Transverse colon (tissue), 4 donors: Measurements from ENCODE around the gene RERE. TPM values are rescaled to one million over a fixed set of nuclear protein-coding genes. Genes with fewer than 3 reads are reported as not detected.

Experiments
- DNase-seq: peaks from one replicate; pipeline ENCODE4 v3.0.0-alpha.2; 2019
- H3K27ac ChIP-seq, 4 donors: fragments of 200-600 bp; sonication (generic); 2 replicates each; pipeline ENCODE4 v1.5.1; 2016 to 2018; ENCODE audit warnings: inconsistent platforms in 4 of 4
- H3K27me3 ChIP-seq: fragments of 200-600 bp; sonication (generic); 2 replicates; pipeline ENCODE4 v1.5.1; 2017; ENCODE audit warnings: inconsistent platforms
- H3K36me3 ChIP-seq, 4 donors: fragments of 200-600 bp; sonication (generic); 2 replicates each; pipeline ENCODE4 v1.5.1; 2017 to 2019; ENCODE audit warnings: inconsistent platforms in 4 of 4
- H3K4me1 ChIP-seq, 4 donors: fragments of 200-600 bp; sonication (generic); 2 replicates each; pipeline ENCODE4 v1.5.1; 2017 to 2020; ENCODE audit warnings: inconsistent platforms in 4 of 4
- H3K4me3 ChIP-seq, 4 donors: fragments of 200-600 bp; sonication (generic); 1 replicate in 1 of 4; 2 replicates in 3 of 4; pipeline versions ENCODE4 v1.5.1 to v1.6.1; 2017 to 2019; ENCODE audit warnings: inconsistent platforms in 4 of 4
- H3K9me3 ChIP-seq, 2 donors: fragments of 200-600 bp; sonication (generic); 2 replicates each; pipeline ENCODE4 v1.5.1; 2017 to 2019; ENCODE audit warnings: inconsistent platforms in 2 of 2
- CTCF ChIP-seq, 5 experiments: fragments of 200-600 bp in 3 of 5; fragments of 450-650 bp in 2 of 5; sonication (generic) in 3 of 5; IDR thresholded peaks; 1 replicate in 2 of 5; 2 replicates in 3 of 5; pipeline ENCODE4 v1.5.1; 2016 to 2017; ENCODE audit warnings: antibody characterized with exemption in 5 of 5, inconsistent platforms in 3 of 5, mild to moderate bottlenecking in 2 of 5, moderate library complexity in 1 of 5
- EP300 ChIP-seq: sonication (generic); formaldehyde crosslinking; IDR thresholded peaks from one replicate; pipeline ENCODE4 v1.6.1; 2017; ENCODE audit warnings: antibody characterized with exemption, low read depth
- POLR2A ChIP-seq: fragments of 450-650 bp; IDR thresholded peaks from one replicate; pipeline ENCODE4 v1.6.1; 2016; ENCODE audit warnings: antibody characterized with exemption, mild to moderate bottlenecking, moderate library complexity
- POLR2AphosphoS5 ChIP-seq, 3 donors: sonication (generic); formaldehyde crosslinking; IDR thresholded peaks; one replicate each; pipeline ENCODE4 v1.6.1; 2016; ENCODE audit warnings: antibody characterized with exemption in 3 of 3
- WGBS, 2 donors: methylation state at CpG; one replicate each; pipeline ENCODE4 v1.1.5; 2018; ENCODE audit warnings: low coverage in 1 of 2; 5-methylcytosine and 5-hydroxymethylcytosine counted together
- in situ Hi-C, 4 donors: fragments of 200-750 bp; cut with MboI; loops; one replicate each; pipeline versions ENCODE4 v1.15.0 to v1.15.1; 2017; ENCODE audit warnings: low sequenced_read_pairs in 3 of 4, low pct_ligation_motif_present in 1 of 4, low pct_unique_long_range_greater_than_20kb in 1 of 4
- intact Hi-C: fragments of 100-400 bp; cut with DNase I; formaldehyde crosslinking; loops from one replicate; pipeline ENCODE4 v1.15.1; 2023; ENCODE audit warnings: low total_unique reads
- total RNA-seq, 4 donors: library from RNA; depleted of rRNA; stranded (reverse); fragments of >200 nt; gene quantifications; one replicate each; pipeline ENCODE4 v1.1.0, GENCODE V29; 2016

The RERE gene
- total RNA-seq, 4 donors from 2014 or later = 80.3 to 657 (median 105) TPM

GRCh38 chr1:8660411-8660828 lies 157.0 kb downstream of the RERE start:
- TF ChIP-seq POLR2AphosphoS5 (IDR thresholded peaks at IDR 0.05) (no peak), CTCF (IDR thresholded peaks at IDR 0.05) (no peak), EP300 (no peak), POLR2A (no peak)
- H3K36me3 ChIP-seq = peaks cover 0 to 1% (median 0%) of the 10 kb centered on the region in 4 donors
- peaks cover 34 to 65% (median 41%) of the 10 kb centered on the region in 4 donors for H3K4me1 ChIP-seq
- intact Hi-C loops = loop anchor here (5.0 kb wide), 1 partner anchor 67 kb away; no protein-coding TSS in a partner anchor
- no peak for DNase-seq
- H3K4me3 ChIP-seq = no peak overlapping the region
- in situ Hi-C loops = loop anchor here in 2 of 4 donors (25.0 kb wide), 1 partner anchor 98 kb away; no protein-coding TSS in a partner anchor
- no peaks in the 10 kb centered on the region for H3K9me3 ChIP-seq
- WGBS, 2 donors = 50 to 63% methylated on average over 2 to 5 of the region's 5 CpGs
- H3K27ac ChIP-seq = peak overlapping the region; percentile 33 to 69 (median 56)
- H3K27me3 ChIP-seq = no peaks in the 10 kb centered on the region

GRCh38 chr1:8659593-8659992 lies 157.8 kb downstream of the RERE start:
- intact Hi-C loops (no loop called here), in situ Hi-C loops (loop anchor here in 2 of 4 donors (25.0 kb wide), 1 partner anchor 97 kb away; no protein-coding TSS in a partner anchor)
- TF ChIP-seq POLR2A (no peak), CTCF (IDR thresholded peaks at IDR 0.05) (no peak), POLR2AphosphoS5 (IDR thresholded peaks at IDR 0.05) (no peak), EP300 (no peak)
- Histone ChIP-seq H3K27ac (no peak overlapping the region), H3K36me3 (peaks cover 0 to 1% (median 0%) of the 10 kb centered on the region in 4 donors), H3K4me1 (peaks cover 32 to 56% (median 38%) of the 10 kb centered on the region in 4 donors), H3K9me3 (no peaks in the 10 kb centered on the region), H3K4me3 (no peak overlapping the region), H3K27me3 (no peaks in the 10 kb centered on the region)
- DNase-seq = no peak

GRCh38 chr1:8653878-8654277 lies 163.6 kb downstream of the RERE start:
- Histone ChIP-seq H3K4me3 (no peak overlapping the region), H3K27ac (no peak overlapping the region), H3K4me1 (peaks cover 0 to 22% (median 5%) of the 10 kb centered on the region in 4 donors), H3K27me3 (no peaks in the 10 kb centered on the region), H3K9me3 (no peaks in the 10 kb centered on the region), H3K36me3 (peaks cover 0 to 1% (median 0%) of the 10 kb centered on the region in 4 donors)
- intact Hi-C loops (no loop called here), in situ Hi-C loops (loop anchor here in 2 of 4 donors (25.0 kb wide), 1 partner anchor 92 kb away; no protein-coding TSS in a partner anchor)
- 77 to 84% methylated on average over 3 to 4 of the region's 4 CpGs for WGBS, 2 donors
- DNase-seq = no peak
- TF ChIP-seq POLR2AphosphoS5 (IDR thresholded peaks at IDR 0.05) = no peak
- no peak for TF ChIP-seq POLR2A
- no peak for TF ChIP-seq CTCF (IDR thresholded peaks at IDR 0.05)
- no peak for TF ChIP-seq EP300

GRCh38 chr1:8652467-8653046 lies 164.9 kb downstream of the RERE start:
- Histone ChIP-seq H3K4me3 (no peak overlapping the region), H3K9me3 (no peaks in the 10 kb centered on the region), H3K27me3 (no peaks in the 10 kb centered on the region), H3K36me3 (peaks cover 0 to 1% (median 0%) of the 10 kb centered on the region in 4 donors), H3K27ac (no peak overlapping the region), H3K4me1 (peaks cover 0 to 21% (median 5%) of the 10 kb centered on the region in 4 donors)
- in situ Hi-C loops (loop anchor here in 2 of 4 donors (25.0 kb wide), 1 partner anchor 90 kb away; no protein-coding TSS in a partner anchor), intact Hi-C loops (no loop called here)
- TF ChIP-seq CTCF (IDR thresholded peaks at IDR 0.05) (no peak), POLR2AphosphoS5 (IDR thresholded peaks at IDR 0.05) (no peak), EP300 (no peak), POLR2A (no peak)
- 62 to 81% methylated on average over 1 to 7 of the region's 7 CpGs for WGBS, 2 donors
- no peak for DNase-seq
